Measurements from ENCODE around the gene ANKRD13D. TPM values are rescaled to one million over a fixed set of nuclear protein-coding genes. Genes with fewer than 3 reads are reported as not detected.

ANKRD13D gene
- total RNA-seq, 2 experiments from 2014 or later, result 157 to 163 TPM

DNA sequence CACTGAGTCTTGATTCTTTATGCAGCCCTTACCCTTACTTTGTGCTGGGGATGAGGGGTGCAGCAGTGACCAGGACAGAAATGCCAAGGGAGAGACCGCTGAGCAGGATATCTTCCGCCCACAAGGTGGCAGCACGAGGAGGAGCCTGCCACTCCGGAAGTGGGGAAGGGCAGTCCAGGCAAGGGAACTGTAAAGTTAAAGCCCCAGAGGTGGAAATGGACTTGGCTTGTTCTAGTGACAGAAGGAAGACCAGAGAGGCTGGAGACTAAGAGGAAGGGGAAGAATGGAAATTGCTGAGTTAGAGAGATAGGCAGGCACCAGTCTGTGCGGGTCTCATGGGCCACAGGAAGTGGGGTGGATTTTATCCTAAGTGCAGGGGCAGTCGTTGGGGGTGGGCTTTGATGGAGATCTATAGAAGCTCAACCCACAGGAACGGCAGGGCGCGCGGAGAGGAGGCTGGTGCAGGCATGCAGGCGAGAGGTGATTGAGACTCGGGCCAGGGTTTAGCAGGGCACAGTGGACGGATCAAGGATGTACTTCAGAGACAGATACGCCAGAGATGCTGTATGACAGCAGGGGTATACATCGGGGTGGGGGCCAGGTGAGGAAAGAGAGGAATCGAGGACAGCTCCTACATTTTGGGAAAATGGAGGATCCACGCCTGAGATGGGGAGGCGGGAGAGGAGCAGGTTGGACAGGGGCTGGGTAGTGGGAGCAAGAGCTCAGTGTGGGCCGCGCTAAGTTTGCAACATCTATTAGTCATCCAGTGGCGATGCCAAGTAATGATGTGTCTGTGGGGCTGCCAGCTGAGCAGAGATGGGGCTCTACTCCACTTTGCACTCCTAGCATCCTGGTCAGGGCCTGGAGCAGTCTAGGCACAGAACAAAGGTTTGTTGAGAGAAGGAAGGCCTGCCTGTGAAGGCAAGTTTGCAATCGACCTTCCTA is 26.1 kb upstream of the ANKRD13D start:
- ChIA-PET POLR2A (interaction anchor here (0.9 to 4.9 kb wide), 12 partner anchors 9 to 119 kb away, joined by 3 to 49 read pairs (median 11); partner anchors contain the start of genes ANKRD13D and POLD4), CTCF (interaction anchor here (0.6 to 4.9 kb wide), 25 partner anchors 9 to 163 kb away, joined by 3 to 69 read pairs (median 5); partner anchors contain the start of genes ANKRD13D, POLD4, PPP1CA and RAD9A)
- Mint-ChIP-seq H3K4me1 (peaks cover 59% of the 10 kb centered on the region), H3K27ac (peak overlapping the region; percentile 67), H3K9me3 (no peaks in the 10 kb centered on the region), H3K36me3 (ENCODE audit: low read depth) (peaks cover 15% of the 10 kb centered on the region), H3K27me3 (no peaks in the 10 kb centered on the region), H3K4me3 (peak overlapping the region; percentile 26)
- DNase-seq, result peak; percentile 83

GRCh38 chr11:67264260-67264659 is 24.8 kb upstream of the ANKRD13D start:
- Mint-ChIP-seq H3K4me1 (peaks cover 61% of the 10 kb centered on the region), H3K9me3 (no peaks in the 10 kb centered on the region), H3K27ac (peak overlapping the region; percentile 71), H3K4me3 (peak overlapping the region; percentile 9), H3K27me3 (no peaks in the 10 kb centered on the region), H3K36me3 (ENCODE audit: low read depth) (peaks cover 23% of the 10 kb centered on the region)
- CTCF ChIA-PET, result interaction anchor here (1.7 to 4.9 kb wide), 7 partner anchors 11 to 118 kb away, joined by 6 to 69 read pairs (median 22); partner anchors contain the start of gene ANKRD13D
- no peak for DNase-seq
- POLR2A ChIA-PET, result interaction anchor here (1.7 to 4.9 kb wide), 3 partner anchors 24 to 54 kb away, joined by 7 to 49 read pairs (median 45); partner anchors contain the start of gene ANKRD13D

GRCh38 chr11:67264877-67265632 is 24.0 kb upstream of the ANKRD13D start:
- Mint-ChIP-seq H3K4me3 (peak overlapping the region; percentile 53), H3K27me3 (no peaks in the 10 kb centered on the region), H3K27ac (peak overlapping the region; percentile 71), H3K4me1 (peaks cover 64% of the 10 kb centered on the region), H3K9me3 (no peaks in the 10 kb centered on the region), H3K36me3 (ENCODE audit: low read depth) (peaks cover 31% of the 10 kb centered on the region)
- CTCF ChIA-PET, result interaction anchor here (1.2 to 4.9 kb wide), 8 partner anchors 12 to 117 kb away, joined by 3 to 69 read pairs (median 18); partner anchors contain the start of gene ANKRD13D
- no peak for DNase-seq
- POLR2A ChIA-PET, result interaction anchor here (0.8 to 4.9 kb wide), 6 partner anchors 12 to 54 kb away, joined by 3 to 49 read pairs (median 6); partner anchors contain the start of gene ANKRD13D

- POLR2A ChIA-PET, result interaction anchor here (1.0 to 14.4 kb wide), 11 partner anchors 11 to 88 kb away, joined by 4 to 494 read pairs (median 16); partner anchors contain the start of genes ANKRD13D, POLD4 and SSH3
Observed at GRCh38 chr11:67265633-67266448, 23.3 kb upstream of the ANKRD13D start.

DNA sequence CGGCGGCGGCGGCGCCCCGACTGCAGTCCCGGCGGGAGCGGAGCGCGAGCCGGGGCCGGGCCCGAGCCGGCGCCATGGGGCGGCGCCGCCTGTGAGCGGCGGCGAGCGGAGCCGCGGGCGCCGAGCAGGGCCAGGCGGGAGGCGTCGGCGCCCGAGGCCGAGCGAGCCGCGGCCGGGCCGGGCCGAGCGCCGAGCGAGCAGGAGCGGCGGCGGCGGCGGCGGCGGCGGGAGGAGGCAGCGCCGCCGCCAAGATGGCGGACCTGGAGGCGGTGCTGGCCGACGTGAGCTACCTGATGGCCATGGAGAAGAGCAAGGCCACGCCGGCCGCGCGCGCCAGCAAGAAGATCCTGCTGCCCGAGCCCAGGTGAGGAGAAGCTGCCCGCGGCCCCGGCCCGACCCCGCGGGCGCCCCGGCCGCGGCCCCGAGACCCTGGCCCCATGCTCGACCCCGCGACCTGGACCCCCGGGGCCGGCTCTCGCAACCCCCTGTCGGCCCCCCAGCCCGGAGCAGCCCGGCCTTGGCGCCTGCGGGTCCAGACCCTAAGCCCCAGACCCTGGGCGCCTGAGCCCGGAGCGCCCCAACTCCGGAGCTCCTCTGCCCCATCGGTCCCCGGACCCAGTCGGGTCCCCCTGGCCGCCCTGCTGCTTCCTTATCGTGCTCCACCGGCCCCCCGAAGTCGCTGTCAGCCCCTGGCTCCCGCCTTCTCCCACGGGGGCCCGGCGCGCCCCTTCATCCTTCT is 22.5 kb upstream of the ANKRD13D start, which contains the start of gene GRK2:
Gene GRK2 (plus strand): TSS at position 25 of the 739 bp plus-strand sequence. CDS start 227 bp downstream, at position 252.
- H3K27ac Mint-ChIP-seq, result peak within 1 kb of the TSS; percentile 97
- peaks cover 70% of the 10 kb centered on the region for H3K4me1 Mint-ChIP-seq
- H3K9me3 Mint-ChIP-seq, result no peaks in the 10 kb centered on the region
- ChIA-PET POLR2A (interaction anchor here (1.7 to 14.4 kb wide), 8 partner anchors 12 to 135 kb away, joined by 6 to 494 read pairs (median 22); partner anchors contain the start of genes ANKRD13D, POLD4, PPP1CA and SSH3), CTCF (interaction anchor here (0.7 to 3.1 kb wide), 11 partner anchors 10 to 86 kb away, joined by 3 to 25 read pairs (median 4); partner anchors contain the start of genes ANKRD13D and SSH3)
- peak; percentile 50 for DNase-seq
- H3K27me3 Mint-ChIP-seq, result no peaks in the 10 kb centered on the region
- H3K4me3 Mint-ChIP-seq, result peak within 1 kb of the TSS; percentile 90
- H3K36me3 Mint-ChIP-seq (ENCODE audit: low read depth), result peaks cover 46% of the 10 kb centered on the region

More at GRCh38 chr11:67265633-67266448, 23.3 kb upstream of the ANKRD13D start:
- Mint-ChIP-seq H3K9me3 (no peaks in the 10 kb centered on the region), H3K36me3 (ENCODE audit: low read depth) (peaks cover 39% of the 10 kb centered on the region), H3K27ac (peak overlapping the region; percentile 80), H3K4me1 (peaks cover 67% of the 10 kb centered on the region), H3K4me3 (peak overlapping the region; percentile 76), H3K27me3 (no peaks in the 10 kb centered on the region)
- DNase-seq, result peak; percentile 81
- CTCF ChIA-PET, result interaction anchor here (1.1 to 4.9 kb wide), 9 partner anchors 11 to 80 kb away, joined by 3 to 69 read pairs (median 7); partner anchors contain the start of gene ANKRD13D

DNA sequence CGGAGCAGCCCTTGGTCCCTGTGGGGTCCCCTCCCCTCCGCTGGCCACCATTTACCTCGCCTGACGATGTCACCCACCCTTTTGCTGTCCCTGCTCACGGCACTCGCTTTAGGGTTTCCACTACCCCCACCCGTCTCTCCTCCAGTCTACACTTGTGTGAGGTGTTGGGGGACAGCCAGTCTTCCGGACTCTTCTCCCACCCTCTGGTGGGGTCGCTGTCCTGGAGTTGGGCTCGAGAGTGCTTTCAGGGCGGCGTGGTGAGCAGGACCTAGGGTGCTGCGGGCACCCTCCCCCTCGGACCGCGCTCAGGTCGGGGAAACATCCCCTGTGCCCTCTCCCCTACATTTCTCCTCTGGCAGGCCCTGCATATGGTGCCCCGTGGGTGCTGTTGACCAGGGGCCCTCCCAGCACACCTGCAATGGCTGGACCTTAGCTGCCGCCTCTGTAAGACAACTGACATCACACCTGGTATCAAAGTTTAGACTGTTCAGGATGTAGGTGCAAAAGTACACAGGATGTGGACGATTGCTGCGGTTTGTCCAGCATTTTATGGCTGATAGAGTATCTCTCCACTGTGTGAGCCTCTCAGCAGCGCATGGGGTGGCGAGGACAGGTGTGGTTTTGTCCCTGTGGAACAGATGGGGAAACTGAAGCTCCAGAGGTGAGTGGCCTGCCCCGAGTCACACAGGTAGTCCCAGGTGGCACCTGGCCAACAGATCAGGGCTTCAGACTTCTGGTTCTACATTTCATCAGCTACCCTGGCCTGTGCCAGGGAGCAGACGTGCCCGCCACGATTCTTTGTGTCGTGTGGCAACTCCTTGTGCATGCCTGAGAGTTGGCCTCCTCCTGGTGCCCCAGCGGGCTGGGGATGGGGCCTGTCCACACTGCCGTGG is 21.7 kb upstream of the ANKRD13D start:
- Mint-ChIP-seq H3K27ac (peak overlapping the region; percentile 97), H3K36me3 (ENCODE audit: low read depth) (peaks cover 54% of the 10 kb centered on the region), H3K4me1 (peaks cover 72% of the 10 kb centered on the region), H3K4me3 (peak overlapping the region; percentile 90), H3K9me3 (no peaks in the 10 kb centered on the region), H3K27me3 (no peaks in the 10 kb centered on the region)
- DNase-seq, result peak; percentile 69
- CTCF ChIA-PET, result interaction anchor here (0.7 to 3.1 kb wide), 16 partner anchors 10 to 115 kb away, joined by 3 to 25 read pairs (median 4); partner anchors contain the start of genes ANKRD13D and SSH3
- POLR2A ChIA-PET, result interaction anchor here (0.7 to 14.4 kb wide), 15 partner anchors 11 to 1004 kb away, joined by 3 to 494 read pairs (median 6); partner anchors contain the start of genes ANKRD13D, C11orf24, POLD4 and PPP1CA

GRCh38 chr11:67268081-67268961 is 20.8 kb upstream of the ANKRD13D start:
- Mint-ChIP-seq H3K36me3 (ENCODE audit: low read depth) (peaks cover 61% of the 10 kb centered on the region), H3K4me1 (peaks cover 72% of the 10 kb centered on the region), H3K27me3 (no peaks in the 10 kb centered on the region), H3K9me3 (no peaks in the 10 kb centered on the region), H3K27ac (peak overlapping the region; percentile 97), H3K4me3 (peak overlapping the region; percentile 90)
- ChIA-PET CTCF (interaction anchor here (0.6 to 3.1 kb wide), 13 partner anchors 9 to 114 kb away, joined by 3 to 25 read pairs (median 4); partner anchors contain the start of gene ANKRD13D), POLR2A (interaction anchor here (0.7 to 14.4 kb wide), 15 partner anchors 10 to 1004 kb away, joined by 3 to 494 read pairs (median 6); partner anchors contain the start of genes ANKRD13D, C11orf24, POLD4 and PPP1CA)
- DNase-seq, result peak; percentile 77

DNA sequence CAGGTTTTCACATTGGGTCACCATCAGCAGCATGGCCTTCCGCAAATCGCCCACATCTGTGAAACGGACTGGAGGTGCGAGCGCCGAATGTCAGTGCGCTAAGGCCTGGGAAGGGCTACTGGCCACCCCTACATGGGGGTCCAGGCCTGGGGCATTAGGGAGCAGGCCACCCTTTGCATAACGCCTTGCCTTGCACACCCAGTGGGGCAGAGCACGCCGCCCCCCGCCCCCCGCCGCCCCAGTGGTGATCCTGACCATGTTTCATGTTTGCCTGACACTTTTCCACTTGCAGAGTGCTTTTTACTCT is 20.2 kb upstream of the ANKRD13D start:
- Mint-ChIP-seq H3K36me3 (ENCODE audit: low read depth) (peaks cover 63% of the 10 kb centered on the region), H3K9me3 (no peaks in the 10 kb centered on the region), H3K27ac (peak overlapping the region; percentile 97), H3K27me3 (no peaks in the 10 kb centered on the region), H3K4me3 (peak overlapping the region; percentile 90), H3K4me1 (peaks cover 73% of the 10 kb centered on the region)
- CTCF ChIA-PET, result interaction anchor here (0.7 to 3.1 kb wide), 2 partner anchors 11 to 19 kb away, joined by 4 to 16 read pairs; partner anchors contain the start of gene ANKRD13D
- POLR2A ChIA-PET, result interaction anchor here (2.5 to 14.4 kb wide), 5 partner anchors 10 to 48 kb away, joined by 16 to 494 read pairs (median 50); partner anchors contain the start of genes ANKRD13D and SSH3
- no peak for DNase-seq

Data from activated CD4-positive, alpha-beta memory T cell treated with anti-CD3 and anti-CD28 coated beads, Interleukin-2, amount 10 ng/mL, durations not matched to agents 7 days and 5 days (primary cell).